Testis (tissue), 3 donors: ENCODE data around the gene TMEM271. TPM values are rescaled to one million over a fixed set of nuclear protein-coding genes. Genes with fewer than 3 reads are reported as not detected.

Experiments used
- DNase-seq: peaks from one replicate; pipeline ENCODE4 v3.0.0-alpha.2; 2019
- H3K27ac ChIP-seq, 2 donors: fragments of 200-600 bp; sonication (generic); one replicate each; pipeline ENCODE4 v1.5.1; 2019
- H3K27me3 ChIP-seq: fragments of 200-600 bp; sonication (generic); one replicate; pipeline ENCODE4 v1.5.1; 2019
- H3K36me3 ChIP-seq: fragments of 200-600 bp; sonication (generic); one replicate; pipeline ENCODE4 v1.5.1; 2017; ENCODE audit warnings: low read depth; ENCODE audit errors: missing control alignments
- H3K4me1 ChIP-seq: fragments of 200-600 bp; sonication (generic); one replicate; pipeline ENCODE4 v1.5.1; 2019
- H3K4me3 ChIP-seq, 2 donors: fragments of 200-600 bp; sonication (generic); one replicate each; pipeline ENCODE4 v1.5.1; 2017 to 2019
- H3K9me3 ChIP-seq: fragments of 200-600 bp; sonication (generic); one replicate; pipeline ENCODE4 v1.5.1; 2017
- CTCF ChIP-seq, 3 experiments: fragments of 450-650 bp in 2 of 3; fragments of 200-600 bp in 1 of 3; sonication (generic) in 1 of 3; IDR thresholded peaks; one replicate each; pipeline ENCODE4 v1.5.1; 2016 to 2019; ENCODE audit warnings: antibody characterized with exemption in 3 of 3, mild to moderate bottlenecking in 2 of 3, moderate library complexity in 1 of 3
- POLR2A ChIP-seq: fragments of 450-650 bp; IDR thresholded peaks from one replicate; pipeline ENCODE4 v1.6.1; 2017; ENCODE audit warnings: antibody characterized with exemption, mild to moderate bottlenecking, moderate library complexity
- WGBS, 2 donors: methylation state at CpG; one replicate each; pipeline ENCODE4 v1.1.5; 2018; 5-methylcytosine and 5-hydroxymethylcytosine counted together
- intact Hi-C: fragments of 100-400 bp; cut with DNase I; formaldehyde crosslinking; loops from one replicate; pipeline ENCODE4 v1.15.1; 2023; ENCODE audit warnings: low total_unique reads
- polyA plus RNA-seq: library from polyadenylated mRNA; stranded (reverse); fragments of 350-450 nt; fragmentation: Illumina TruSeq; extraction: RNeasy Lipid Tissue Mini Kit (QIAGEN cat#74804); gene quantifications from one replicate; pipeline ENCODE4 v1.2.3, GENCODE V29; 2014; ENCODE audit warnings: low read depth, low replicate concordance; ENCODE audit not compliant: insufficient read depth
- total RNA-seq, 2 donors: library from RNA; depleted of rRNA; stranded (reverse); fragments of >200 nt; gene quantifications; one replicate each; pipeline ENCODE4 v1.2.3, GENCODE V29; 2016

Gene TMEM271
- total and polyA plus RNA-seq, 3 donors from 2014 or later = 0.37 to 1.7 (median 1.7) TPM

DNA sequence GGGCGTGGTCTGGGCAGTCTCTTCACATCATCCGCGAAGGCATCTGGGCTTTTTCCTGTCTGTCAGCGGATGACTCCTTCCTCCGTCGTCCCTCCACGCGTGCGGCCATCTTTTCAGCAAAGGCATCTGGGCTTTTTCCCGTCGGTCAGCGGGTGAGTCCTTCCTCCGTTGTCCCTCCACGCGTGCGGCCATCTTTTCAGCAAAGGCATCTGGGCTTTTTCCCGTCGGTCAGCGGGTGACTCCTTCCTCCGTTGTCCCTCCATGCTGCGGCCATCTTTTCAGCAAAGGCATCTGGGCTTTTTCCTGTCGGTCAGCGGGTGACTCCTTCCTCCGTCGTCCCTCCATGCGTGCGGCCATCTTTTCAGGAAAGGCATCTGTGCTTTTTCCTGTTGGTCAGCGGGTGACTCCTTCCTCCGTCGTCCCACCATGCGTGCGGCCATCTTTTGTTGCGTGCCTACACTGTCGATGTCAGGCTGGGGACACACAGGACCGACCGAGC is 12.3 kb upstream of the TMEM271 start:
- TF ChIP-seq POLR2A (no peak), CTCF (IDR thresholded peaks at IDR 0.05) (no peak)
- H3K4me3 ChIP-seq = peak overlapping the region; percentile 6 to 56
- no peak overlapping the region for H3K27ac ChIP-seq
- intact Hi-C loops = no loop called here
- DNase-seq = peak; percentile 43
- H3K4me1 ChIP-seq = no peaks in the 10 kb centered on the region
- H3K36me3 ChIP-seq = no peaks in the 10 kb centered on the region
- H3K9me3 ChIP-seq = no peaks in the 10 kb centered on the region
- H3K27me3 ChIP-seq = no peaks in the 10 kb centered on the region
- 66 to 72% methylated on average over 36 of the region's 36 CpGs for WGBS, 2 donors

DNA sequence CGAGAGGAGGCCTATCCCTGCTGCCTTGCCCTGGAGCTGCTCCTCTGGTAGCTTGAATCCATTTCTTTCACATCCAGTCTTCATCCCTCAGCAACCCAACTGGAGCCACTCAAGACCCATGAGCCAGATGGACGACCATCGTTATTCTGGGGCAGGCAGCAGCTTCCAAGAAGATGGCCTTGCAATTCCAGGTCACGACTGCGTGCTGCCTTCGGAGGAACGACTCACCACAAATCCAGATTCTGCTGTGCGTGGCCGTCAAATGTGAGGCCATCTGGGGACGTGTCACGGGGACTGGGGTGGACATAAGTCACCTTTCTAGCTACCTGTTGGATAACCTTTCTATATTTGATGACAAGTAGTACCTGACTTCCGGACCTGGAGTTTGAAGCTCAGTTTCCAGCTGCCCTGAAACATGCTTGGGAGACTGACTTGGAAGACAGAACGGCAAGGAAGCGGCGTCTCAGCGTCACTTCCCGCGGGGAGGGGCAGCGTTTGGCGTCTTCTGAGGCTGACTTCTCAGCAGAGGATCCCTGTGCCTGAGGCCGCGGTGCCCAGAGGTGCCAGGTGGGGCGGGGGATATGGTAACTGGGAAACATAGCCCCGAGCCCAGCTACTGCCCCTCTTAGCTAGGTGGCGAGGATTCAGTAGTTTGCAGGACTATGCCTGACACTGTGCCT is 11.7 kb upstream of the TMEM271 start:
- WGBS, 2 donors = 61 to 65% methylated on average over 25 of the region's 25 CpGs
- Histone ChIP-seq H3K27me3 (no peaks in the 10 kb centered on the region), H3K4me3 (peak overlapping the region; percentile 6 to 56), H3K4me1 (no peaks in the 10 kb centered on the region), H3K36me3 (no peaks in the 10 kb centered on the region), H3K9me3 (no peaks in the 10 kb centered on the region), H3K27ac (no peak overlapping the region)
- TF ChIP-seq POLR2A (no peak), CTCF (IDR thresholded peaks at IDR 0.05) (no peak)
- intact Hi-C loops = no loop called here
- DNase-seq = no peak

DNA sequence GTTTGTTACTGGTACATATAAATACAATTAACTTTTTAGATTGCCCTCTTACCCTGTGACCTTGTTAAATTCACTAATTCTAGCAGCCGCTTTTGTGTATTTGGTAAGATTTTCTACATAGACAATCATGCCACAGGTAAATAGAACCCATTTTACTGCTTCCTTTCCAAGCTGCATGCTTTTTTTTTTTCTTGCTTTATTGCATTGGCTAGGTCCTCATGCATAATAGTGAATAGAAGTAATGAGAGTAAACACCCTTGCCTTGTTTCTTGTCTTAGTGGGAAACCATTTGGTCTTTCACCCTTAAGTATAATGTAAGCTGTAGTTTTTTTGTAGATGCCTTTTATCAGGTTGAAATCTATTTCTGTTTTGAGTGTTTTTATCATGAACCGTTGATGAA is 7.7 kb upstream of the TMEM271 start:
- Histone ChIP-seq H3K4me1 (no peaks in the 10 kb centered on the region), H3K27me3 (no peaks in the 10 kb centered on the region), H3K36me3 (no peaks in the 10 kb centered on the region), H3K4me3 (no peak overlapping the region), H3K9me3 (no peaks in the 10 kb centered on the region), H3K27ac (no peak overlapping the region)
- DNase-seq = no peak
- intact Hi-C loops = no loop called here
- TF ChIP-seq CTCF (IDR thresholded peaks at IDR 0.05) (no peak), POLR2A (no peak)
- 93 to 94% methylated on average over 2 of the region's 2 CpGs for WGBS, 2 donors

DNA sequence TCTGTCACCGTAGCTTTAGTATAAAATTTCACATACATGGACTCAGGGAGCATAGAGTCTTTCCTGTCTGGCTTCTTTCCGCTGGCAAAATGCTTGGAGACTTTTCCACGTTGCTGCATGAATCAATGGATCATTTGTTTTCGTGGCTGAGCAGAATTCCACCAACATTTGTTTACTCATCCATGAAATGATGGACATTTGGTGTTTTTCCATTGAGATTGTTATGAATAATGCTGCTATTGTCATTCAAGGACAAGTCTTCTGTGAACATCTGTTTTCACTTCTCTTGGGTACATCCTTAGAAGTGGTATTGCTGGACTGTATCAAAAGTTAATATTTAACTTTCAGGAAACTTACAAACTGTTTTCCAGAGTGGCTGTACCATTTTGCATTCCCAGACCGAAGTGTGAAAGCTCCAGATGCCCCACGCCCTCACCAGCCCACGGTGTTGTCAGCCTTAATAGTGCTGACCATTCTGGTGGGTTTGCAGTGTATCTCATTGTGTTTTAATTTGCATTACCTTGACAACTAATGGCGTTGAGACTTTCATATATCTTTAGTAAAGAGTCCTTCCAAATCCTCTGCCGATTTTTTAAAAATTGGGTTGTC is 5.8 kb upstream of the TMEM271 start:
- no peaks in the 10 kb centered on the region for H3K9me3 ChIP-seq
- intact Hi-C loops = no loop called here
- no peak for DNase-seq
- H3K27ac ChIP-seq = no peak overlapping the region
- TF ChIP-seq POLR2A = no peak
- TF ChIP-seq CTCF (IDR thresholded peaks at IDR 0.05) = no peak
- no peaks in the 10 kb centered on the region for H3K4me1 ChIP-seq
- no peaks in the 10 kb centered on the region for H3K36me3 ChIP-seq
- H3K27me3 ChIP-seq = no peaks in the 10 kb centered on the region
- WGBS, 2 donors = 80 to 84% methylated on average over 9 of the region's 9 CpGs
- no peak overlapping the region for H3K4me3 ChIP-seq
